Medulla oblongata (tissue), 1 donor: ENCODE data around the gene PNN.
"Not testable (repeated sequence)": the region's sequence is repeated elsewhere in the genome, so short reads cannot be mapped to it uniquely, and the experiment has no call there.

Experiments
- DNase-seq: peaks from one replicate; pipeline ENCODE4 v3.0.0-alpha.2; 2015; ENCODE audit errors: extremely low spot score

The PNN gene

GRCh38 chr14:39181026-39181692 lies 6.1 kb downstream of the PNN start:
- DNase-seq: no peak

DNA sequence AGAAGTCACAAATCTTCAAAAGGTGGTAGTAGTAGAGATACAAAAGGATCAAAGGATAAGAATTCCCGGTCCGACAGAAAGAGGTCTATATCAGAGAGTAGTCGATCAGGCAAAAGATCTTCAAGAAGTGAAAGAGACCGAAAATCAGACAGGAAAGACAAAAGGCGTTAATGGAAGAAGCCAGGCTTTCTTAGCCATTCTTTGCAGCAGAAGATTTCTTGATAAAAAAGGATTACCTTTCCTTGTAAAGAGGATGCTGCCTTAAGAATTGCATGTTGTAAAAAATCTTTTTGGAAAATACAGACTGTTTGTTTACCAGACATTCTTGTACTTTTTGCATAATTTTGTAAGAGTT lies 6.6 kb downstream of the PNN start:
- DNase-seq: no peak

- no peak for DNase-seq
Observed at GRCh38 chr14:39182770-39183684, 8.0 kb downstream of the PNN start.

DNA sequence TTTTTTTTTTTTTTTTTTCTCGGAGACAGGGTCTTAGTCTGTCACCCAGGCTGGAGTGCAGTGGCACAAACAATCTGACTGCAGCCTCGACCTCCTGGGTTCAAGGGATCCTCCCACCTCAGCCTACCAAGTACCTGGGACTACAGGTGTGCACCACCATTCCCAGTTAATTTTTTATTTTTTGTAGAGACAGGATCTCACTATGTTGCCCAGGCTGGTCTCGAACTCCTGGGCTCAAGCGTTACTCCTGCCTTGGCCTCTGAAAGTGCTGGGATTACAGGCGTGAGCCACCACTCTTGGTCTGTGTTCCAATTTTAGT lies 8.6 kb downstream of the PNN start:
- not testable (repeated sequence) for DNase-seq

DNA sequence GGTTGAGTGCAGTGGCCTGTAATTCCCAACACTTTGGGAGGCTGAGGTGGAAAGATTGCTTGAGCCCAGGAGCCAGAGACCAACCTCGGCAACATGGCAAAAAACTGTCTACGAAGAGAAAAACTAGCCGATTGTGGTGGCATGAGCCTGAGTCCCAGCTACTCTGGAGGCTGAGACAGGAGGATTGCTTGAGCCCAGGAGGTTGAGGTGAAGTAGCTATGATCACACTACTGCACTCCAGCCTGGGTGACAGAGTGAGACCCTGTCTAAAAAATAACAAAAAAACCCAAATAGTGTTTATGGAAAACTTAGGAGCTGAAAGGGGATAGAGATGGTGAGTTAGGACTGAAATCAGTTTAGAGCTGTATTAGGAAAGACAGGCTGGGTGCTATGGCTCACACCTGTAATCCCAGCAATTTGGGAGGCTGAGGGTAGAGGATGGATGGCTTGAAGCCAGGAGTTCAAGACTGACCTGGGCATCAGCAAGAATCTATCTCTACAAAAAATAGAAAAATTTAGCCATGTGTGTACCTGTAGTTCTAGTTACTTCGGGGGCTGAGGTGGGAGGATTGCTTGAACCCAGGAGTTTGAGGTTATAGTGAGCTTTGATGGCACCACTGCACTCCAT lies 9.7 kb downstream of the PNN start:
- DNase-seq: no peak

- no peak for DNase-seq
Observed at GRCh38 chr14:39185256-39186049, 10.4 kb downstream of the PNN start.

- no peak for DNase-seq
Observed at GRCh38 chr14:39186941-39187525, 12.0 kb downstream of the PNN start.

- no peak for DNase-seq
Observed at GRCh38 chr14:39203659-39204606, 28.9 kb downstream of the PNN start.

DNA sequence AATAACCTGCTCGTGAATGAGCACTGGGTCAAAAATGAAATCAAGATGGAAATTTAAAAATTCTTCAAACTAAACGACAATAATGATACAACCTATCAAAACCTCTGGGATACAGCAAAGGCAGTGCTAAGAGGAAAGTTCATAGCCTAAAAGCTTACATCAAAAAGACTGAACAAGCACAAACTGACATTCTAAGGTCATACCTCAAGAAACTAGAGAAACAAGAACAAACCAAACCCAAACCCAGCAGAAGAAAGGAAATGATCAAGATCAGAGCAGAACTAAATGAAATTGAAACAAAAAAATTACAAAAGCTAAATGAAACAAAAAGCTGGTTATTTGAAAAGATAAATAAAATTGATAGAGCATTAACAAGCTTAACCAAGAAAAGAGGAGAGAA lies 32.4 kb downstream of the PNN start:
- not testable (repeated sequence) for DNase-seq

GRCh38 chr14:39211109-39211741 lies 36.2 kb downstream of the PNN start:
- DNase-seq: no peak

- no peak for DNase-seq
Observed at GRCh38 chr14:39212034-39212433, 37.0 kb downstream of the PNN start.

- DNase-seq: no peak
Observed at GRCh38 chr14:39212693-39213092, 37.6 kb downstream of the PNN start.

DNA sequence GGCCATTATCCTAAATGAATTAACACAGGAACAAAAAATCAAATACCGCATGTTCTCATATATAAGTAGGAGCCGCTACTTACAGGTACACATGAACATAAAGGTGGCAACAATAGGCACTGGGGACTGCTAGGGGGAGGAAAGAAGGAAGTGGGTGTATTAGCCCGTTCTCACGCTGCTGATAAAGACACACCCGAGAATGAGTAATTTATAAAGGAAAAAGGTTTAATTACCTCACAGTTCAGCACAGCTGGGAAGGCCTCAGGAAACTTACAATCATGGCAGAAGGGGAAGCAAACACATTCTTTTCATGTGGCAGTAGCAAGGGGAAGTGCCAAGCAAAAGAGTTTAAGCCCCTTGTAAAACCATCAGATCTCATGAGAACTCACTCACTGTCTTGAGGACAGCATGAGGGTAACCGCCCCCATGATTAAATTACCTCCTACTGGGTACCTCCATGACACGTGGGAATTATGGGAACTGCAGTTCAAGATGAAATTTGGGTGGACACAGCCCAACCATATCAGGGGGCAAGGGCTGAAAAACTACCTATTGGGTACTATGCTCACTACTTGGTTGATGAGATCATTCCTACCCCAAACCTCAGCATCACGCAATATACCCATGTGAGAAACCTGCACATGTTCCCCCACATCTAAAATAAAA lies 42.3 kb downstream of the PNN start:
- DNase-seq: no peak

DNA sequence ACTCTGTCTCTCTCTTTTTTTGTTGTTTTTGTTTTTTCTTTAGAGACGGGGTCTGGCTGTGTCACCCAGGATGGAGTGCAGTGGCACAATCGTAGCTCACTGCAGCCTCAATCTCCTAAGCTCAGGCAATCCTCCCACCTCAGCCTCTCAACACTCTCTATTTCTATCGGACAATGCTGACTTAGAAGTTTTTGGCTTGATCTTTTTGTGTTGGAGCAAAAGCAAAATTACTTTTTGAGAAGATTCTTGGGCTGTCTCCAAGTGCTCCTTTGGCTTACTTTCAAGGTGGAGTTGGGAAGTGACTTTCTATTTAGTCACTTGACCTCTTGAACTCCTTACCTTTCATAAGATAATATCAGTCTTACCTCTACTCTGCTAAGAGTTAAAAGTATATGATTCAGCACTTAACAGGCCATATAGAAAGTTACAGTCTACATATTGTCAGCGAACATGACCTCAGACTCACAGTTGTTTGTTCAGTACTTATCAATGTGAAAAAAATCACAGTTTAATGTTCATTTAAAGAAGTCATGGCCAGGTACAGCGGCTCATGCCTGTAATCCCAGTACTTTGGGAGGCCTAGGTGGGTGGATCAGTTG lies 43.2 kb downstream of the PNN start:
- no peak for DNase-seq

DNA sequence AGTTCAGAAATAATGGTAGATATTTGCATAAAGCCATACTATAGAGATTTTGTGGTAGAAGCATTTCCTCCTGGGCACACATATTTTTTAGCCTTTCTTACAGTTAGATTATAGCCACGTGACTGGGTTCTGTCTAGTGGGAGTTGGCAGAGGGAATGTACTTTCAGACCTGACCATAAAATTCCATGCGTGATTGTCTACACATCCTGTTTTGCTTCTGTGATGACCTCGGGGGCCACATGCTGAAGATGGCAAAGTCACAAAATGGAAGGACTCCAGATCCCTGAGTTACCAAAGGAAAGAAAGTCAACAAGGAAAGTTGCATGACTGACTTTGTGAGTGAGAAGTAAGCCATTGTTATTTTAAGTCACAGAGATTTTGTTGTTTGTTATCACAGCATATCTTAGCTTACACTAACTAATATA lies 44.0 kb downstream of the PNN start:
- DNase-seq: no peak

GRCh38 chr14:39220473-39220872 lies 45.4 kb downstream of the PNN start:
- not testable (repeated sequence) for DNase-seq

GRCh38 chr14:39228044-39228443 lies 53.0 kb downstream of the PNN start:
- DNase-seq: no peak

DNA sequence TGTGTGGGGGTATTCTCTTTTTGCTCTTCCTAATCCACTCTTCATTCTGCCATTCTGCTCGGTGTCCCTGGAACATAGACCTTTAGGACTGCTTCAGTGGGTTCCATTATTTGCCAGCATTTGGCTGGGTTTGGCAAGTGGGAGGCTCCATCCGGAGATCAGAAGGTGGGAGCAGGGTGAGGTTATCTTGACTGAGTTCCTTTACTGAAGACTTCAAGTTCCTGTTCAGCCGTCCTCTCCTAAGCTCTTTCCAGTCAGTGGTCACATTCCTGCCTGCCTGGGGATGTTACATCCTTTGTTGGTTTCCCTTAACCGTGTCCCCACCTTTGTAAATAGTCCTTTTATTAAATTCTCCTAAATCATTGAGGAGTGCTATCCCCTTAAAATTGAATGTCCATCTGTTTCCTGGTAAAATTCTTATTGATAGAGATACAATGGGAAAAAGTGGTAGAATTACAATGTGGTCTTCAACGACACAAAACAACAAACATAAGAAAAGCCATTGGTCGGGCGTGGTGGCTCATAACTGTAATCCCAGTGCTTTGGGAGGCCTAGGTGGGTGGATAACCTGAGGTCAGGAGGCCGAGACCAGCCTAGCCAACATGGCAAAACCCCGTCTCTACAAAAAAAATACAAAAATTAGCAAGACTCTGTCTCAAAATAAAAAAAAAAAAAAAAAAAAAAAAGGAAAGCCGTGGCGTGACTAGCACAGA lies 53.6 kb downstream of the PNN start:
- DNase-seq: no peak

DNA sequence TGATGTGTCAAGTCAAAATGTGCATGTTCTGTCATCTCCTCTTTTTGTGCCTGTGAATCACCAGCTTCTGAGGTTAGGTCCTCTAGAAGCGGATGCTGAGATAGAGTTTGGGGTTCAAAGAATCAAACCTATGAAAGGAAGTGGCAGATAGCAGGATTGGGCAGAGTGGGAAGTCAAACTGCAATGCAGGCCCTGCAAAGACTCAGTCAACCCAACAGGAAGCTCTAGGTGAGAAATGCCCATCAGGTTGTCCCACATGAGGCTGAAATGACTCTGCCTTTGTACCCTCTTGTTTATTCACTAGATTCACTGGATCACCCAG lies 54.1 kb downstream of the PNN start:
- no peak for DNase-seq
